ENCODE measurements around the gene RPS19. TPM values are rescaled to one million over a fixed set of nuclear protein-coding genes. Genes with fewer than 3 reads are reported as not detected.
"Not testable (repeated sequence)": the region's sequence is repeated elsewhere in the genome, so short reads cannot be mapped to it uniquely, and the experiment has no call there.

The RPS19 gene
- total RNA-seq, 4 donors from 2014 or later, result 180 to 636 (median 401) TPM

- ATAC-seq (no peak), DNase-seq (no peak)
- intact Hi-C loops (cut with DNase I; ENCODE audit: low total_unique reads) (no loop called here), in situ Hi-C loops (cut with MboI; ENCODE audit: low sequenced_read_pairs in 4 of 4) (no loop called here)
- peaks cover 41 to 59% (median 58%) of the 10 kb centered on the region in 3 donors for H3K27me3 ChIP-seq
- H3K4me1 ChIP-seq, result no peaks in the 10 kb centered on the region
- H3K4me3 ChIP-seq, result no peak overlapping the region
- H3K36me3 ChIP-seq, result no peaks in the 10 kb centered on the region
- H3K27ac ChIP-seq, result no peak overlapping the region
- no peaks in the 10 kb centered on the region for H3K9me3 ChIP-seq
- TF ChIP-seq, protein P1, sequence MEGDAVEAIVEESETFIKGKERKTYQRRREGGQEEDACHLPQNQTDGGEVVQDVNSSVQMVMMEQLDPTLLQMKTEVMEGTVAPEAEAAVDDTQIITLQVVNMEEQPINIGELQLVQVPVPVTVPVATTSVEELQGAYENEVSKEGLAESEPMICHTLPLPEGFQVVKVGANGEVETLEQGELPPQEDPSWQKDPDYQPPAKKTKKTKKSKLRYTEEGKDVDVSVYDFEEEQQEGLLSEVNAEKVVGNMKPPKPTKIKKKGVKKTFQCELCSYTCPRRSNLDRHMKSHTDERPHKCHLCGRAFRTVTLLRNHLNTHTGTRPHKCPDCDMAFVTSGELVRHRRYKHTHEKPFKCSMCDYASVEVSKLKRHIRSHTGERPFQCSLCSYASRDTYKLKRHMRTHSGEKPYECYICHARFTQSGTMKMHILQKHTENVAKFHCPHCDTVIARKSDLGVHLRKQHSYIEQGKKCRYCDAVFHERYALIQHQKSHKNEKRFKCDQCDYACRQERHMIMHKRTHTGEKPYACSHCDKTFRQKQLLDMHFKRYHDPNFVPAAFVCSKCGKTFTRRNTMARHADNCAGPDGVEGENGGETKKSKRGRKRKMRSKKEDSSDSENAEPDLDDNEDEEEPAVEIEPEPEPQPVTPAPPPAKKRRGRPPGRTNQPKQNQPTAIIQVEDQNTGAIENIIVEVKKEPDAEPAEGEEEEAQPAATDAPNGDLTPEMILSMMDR (IDR thresholded peaks at IDR 0.05 in 4 of 5, conservative IDR thresholded peaks at IDR 0.05 in 1 of 5), result no peak
These were observed 52.1 kb downstream of the RPS19 start for GRCh38 chr19:41911889-41912731.

GRCh38 chr19:41912899-41913537, 53.0 kb downstream of the RPS19 start:
- DNase-seq (no peak), ATAC-seq (no peak)
- intact Hi-C loops (cut with DNase I; ENCODE audit: low total_unique reads), result no loop called here
- no peak overlapping the region for H3K4me3 ChIP-seq
- no peak overlapping the region for H3K27ac ChIP-seq
- in situ Hi-C loops (cut with MboI; ENCODE audit: low sequenced_read_pairs in 4 of 4), result no loop called here
- peaks cover 50 to 68% (median 67%) of the 10 kb centered on the region in 3 donors for H3K27me3 ChIP-seq
- H3K4me1 ChIP-seq, result no peaks in the 10 kb centered on the region
- H3K36me3 ChIP-seq, result no peaks in the 10 kb centered on the region
- TF ChIP-seq POLR2A (IDR thresholded peaks at IDR 0.05), result no peak
- TF ChIP-seq, protein P1 (IDR thresholded peaks at IDR 0.05 in 4 of 5, conservative IDR thresholded peaks at IDR 0.05 in 1 of 5), result no peak
- no peaks in the 10 kb centered on the region for H3K9me3 ChIP-seq

- H3K36me3 ChIP-seq, result no peaks in the 10 kb centered on the region
- TF ChIP-seq, protein P1 (IDR thresholded peaks at IDR 0.05 in 4 of 5, conservative IDR thresholded peaks at IDR 0.05 in 1 of 5), result no peak
- no peak for TF ChIP-seq POLR2A (IDR thresholded peaks at IDR 0.05)
- in situ Hi-C loops (cut with MboI; ENCODE audit: low sequenced_read_pairs in 4 of 4), result no loop called here
- DNase-seq (no peak), ATAC-seq (no peak)
- H3K4me3 ChIP-seq, result no peak overlapping the region
- no peak overlapping the region for H3K27ac ChIP-seq
- intact Hi-C loops (cut with DNase I; ENCODE audit: low total_unique reads), result no loop called here
- peaks cover 57 to 75% (median 75%) of the 10 kb centered on the region in 3 donors for H3K27me3 ChIP-seq
- H3K9me3 ChIP-seq, result no peaks in the 10 kb centered on the region
- H3K4me1 ChIP-seq, result no peaks in the 10 kb centered on the region
These were observed 53.7 kb downstream of the RPS19 start for GRCh38 chr19:41913538-41914423.

DNA sequence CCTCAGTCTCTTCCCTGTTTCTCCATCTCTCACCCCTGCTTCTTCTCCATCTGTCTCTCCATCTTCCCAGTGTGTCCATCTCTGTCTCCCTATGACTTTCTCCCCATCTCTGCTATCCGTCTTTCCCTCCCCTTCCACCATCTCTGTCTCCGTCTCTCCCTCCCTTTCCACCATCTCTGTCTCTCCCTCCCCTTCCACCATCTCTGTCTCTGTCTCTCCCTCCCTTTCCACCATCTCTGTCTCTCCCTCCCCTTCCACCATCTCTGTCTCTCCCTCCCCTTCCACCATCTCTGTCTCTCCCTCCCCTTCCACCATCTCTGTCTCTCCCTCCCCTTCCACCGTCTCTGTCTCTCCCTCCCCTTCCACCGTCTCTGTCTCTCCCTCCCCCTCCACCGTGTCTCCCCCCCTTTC, 54.4 kb downstream of the RPS19 start:
- intact Hi-C loops (cut with DNase I; ENCODE audit: low total_unique reads); DNase-seq; H3K4me3 ChIP-seq; H3K27ac ChIP-seq; H3K4me1 ChIP-seq; H3K9me3 ChIP-seq; H3K36me3 ChIP-seq; in situ Hi-C loops (cut with MboI; ENCODE audit: low sequenced_read_pairs in 4 of 4); ATAC-seq: not testable (repeated sequence)
- H3K27me3 ChIP-seq, result peaks cover 63 to 82% (median 82%) of the 10 kb centered on the region in 3 donors

Data from gastrocnemius medialis (tissue), 4 donors.